ENCODE results near the gene MIER1.
"Not testable (repeated sequence)": the region's sequence is repeated elsewhere in the genome, so short reads cannot be mapped to it uniquely, and the experiment has no call there.

The MIER1 gene

GRCh38 chr1:66938613-66939012 is 13.8 kb downstream of the MIER1 start:
- no peak for DNase-seq (ENCODE audit: low read depth in 2 of 2)

DNA sequence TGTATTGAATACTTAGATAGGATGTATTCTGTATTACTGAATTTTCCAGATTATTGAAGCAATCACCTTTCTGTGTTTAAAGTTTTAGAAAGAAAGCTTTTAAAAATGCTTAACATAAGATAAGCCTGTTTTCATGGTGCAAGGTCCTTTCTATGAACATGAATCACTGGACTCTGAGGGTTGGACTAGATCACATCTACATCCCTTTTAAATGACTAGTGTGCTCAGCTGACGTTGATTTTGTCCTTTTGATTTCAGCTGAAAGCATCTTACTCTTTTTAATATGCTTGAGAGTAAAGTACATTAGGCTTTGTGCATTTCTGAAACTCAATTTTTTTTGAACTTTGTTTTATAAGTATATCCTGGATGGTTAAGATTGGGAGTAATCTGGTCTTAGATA is 16.2 kb downstream of the MIER1 start:
- DNase-seq (ENCODE audit: low read depth in 2 of 2), result no peak

DNA sequence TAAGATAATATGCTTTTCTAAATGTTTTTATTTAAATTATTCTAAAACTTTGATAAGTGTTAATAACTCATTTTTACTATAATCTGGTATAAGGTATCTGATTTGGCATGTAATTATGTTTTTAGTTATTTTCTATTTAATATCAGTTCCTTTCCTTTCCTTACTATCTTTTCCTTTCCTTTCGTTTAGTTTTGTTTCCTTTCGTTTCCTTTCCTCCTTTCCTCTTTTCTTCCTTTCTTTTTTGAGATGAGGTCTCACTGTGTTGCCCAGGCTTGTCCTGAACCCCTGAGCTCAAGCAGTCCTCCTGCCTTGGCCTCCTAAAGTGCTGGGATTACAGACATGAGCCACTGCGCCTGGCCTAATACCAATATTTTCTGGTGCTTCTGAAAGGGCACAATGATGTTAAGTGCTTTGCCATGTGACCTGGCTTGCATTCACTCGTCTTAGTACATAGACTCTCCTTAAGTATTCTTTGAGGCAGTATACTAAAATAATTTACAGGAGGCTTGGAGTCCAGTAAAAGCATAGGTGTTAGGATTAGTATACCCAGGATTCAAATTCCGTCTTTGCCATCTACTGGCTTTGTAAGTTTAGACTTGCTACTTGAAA is 18.7 kb downstream of the MIER1 start:
- no peak for DNase-seq (ENCODE audit: low read depth in 2 of 2)

DNA sequence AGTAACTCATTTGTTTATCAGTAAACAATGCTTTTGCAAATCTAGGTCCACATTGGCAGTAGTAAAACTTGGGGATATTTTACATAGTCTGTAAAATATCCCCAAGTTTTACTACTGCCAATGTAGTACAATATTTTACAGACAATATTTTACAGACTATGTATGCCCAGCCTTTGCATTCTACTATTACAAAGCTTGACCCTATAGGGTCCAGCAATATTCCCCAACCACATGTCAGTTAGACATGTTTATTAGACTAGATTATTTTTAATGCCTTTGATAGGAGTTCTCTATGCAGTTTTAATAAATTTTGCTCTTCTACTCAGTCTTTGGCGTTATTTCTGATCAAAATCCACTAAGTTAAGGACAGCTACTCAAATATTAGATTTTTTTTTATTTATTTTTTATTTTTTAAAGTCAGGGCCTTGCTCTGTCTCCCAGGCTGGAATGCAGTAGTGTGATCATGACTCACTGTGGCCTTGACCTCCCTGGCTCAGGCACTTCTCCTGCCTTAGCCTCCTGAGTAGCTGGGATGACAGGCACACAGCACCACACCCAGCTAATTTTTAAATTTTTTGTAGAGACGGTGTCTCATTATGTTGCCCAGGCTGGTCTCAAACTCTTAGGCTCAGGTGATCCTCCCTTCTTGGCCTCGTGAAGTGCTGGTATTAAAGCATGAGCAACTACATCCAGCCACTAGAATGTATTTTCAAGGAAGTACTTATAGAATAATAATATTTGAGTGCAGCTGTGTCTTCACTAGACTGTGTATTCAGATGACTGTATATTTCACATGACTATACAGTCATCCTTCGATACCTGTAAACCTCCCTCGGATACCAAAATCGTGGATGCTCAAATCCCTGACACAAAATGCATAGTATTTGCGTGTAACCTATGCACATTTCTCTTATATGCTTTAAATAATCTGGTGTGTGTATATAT is 19.8 kb downstream of the MIER1 start:
- no peak for DNase-seq (ENCODE audit: low read depth in 2 of 2)

DNA sequence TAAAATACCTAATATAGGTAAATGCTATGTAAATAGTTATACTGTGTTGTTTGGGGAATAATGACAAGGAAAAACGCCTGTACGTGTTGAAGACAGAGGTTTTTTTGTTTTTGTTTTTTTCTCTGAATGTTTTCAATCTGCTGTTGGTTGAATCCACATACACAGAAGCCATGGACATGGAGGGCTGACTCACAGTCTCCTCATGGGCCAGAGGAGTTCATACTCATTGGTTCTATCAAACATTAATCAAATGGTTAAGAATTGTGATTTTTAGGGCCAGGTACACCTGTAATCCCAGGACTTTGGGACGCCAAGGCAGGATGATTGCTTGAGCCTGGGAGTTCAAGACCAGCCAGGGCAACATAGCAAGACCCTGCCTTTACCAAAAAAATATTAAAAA is 20.5 kb downstream of the MIER1 start:
- DNase-seq (ENCODE audit: low read depth in 2 of 2), result no peak

DNA sequence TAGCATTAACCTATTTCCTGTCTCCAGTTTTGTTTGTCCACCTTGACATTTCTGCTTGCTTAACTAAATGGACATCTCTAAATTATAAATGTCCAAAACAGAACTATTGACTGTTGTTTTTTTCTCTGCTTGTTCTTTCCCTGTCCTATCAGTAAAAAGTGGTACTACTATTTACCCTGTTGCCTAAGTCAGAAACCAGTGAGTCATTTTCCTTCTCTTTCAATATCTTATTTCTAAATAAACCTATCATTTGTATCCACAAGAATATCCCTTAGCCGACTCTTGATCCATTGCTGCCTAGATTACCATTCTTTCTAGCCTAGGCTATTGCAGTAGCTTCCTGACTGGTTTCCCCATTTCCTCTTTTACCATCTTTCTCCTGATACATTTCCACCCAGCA is 22.5 kb downstream of the MIER1 start:
- DNase-seq (ENCODE audit: low read depth in 2 of 2), result no peak

DNA sequence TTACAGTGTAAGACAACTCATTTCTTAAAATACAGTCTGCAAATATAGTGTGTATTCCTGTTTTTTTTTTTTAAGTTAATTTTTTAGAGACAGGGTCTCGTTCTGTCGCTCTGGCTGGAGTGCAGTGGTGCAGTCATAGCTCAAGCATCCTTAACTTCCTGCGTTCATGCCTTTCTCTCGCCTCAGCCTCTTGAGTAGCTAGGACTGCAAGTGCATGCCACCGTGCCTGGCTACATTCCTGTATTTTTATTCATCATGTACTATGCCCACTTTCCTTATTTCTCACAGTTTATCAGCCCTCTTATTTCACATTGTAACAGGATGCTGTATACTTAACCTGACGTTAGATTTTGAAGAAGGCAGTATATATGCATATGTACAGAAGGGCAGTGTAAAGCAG is 26.7 kb downstream of the MIER1 start:
- DNase-seq (ENCODE audit: low read depth in 2 of 2), result no peak

GRCh38 chr1:66954208-66954607 is 29.4 kb downstream of the MIER1 start:
- DNase-seq (ENCODE audit: low read depth in 2 of 2), result no peak

DNA sequence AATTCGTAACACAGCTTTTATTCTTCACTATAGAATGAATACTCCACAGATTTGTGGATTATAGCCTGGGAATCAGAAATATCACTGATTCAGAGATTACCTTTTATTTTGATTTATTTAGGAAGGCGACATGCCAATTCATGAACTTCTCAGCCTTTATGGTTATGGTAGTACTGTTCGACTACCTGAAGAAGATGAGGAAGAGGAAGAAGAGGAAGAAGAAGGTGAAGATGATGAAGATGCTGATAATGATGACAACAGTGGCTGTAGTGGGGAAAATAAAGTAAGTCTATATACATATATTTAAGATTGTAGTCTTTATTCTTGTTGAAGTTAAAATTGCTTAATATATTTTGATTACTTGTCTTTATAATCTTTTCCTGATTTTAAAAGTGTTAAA is 33.1 kb downstream of the MIER1 start:
- no peak for DNase-seq (ENCODE audit: low read depth in 2 of 2)

DNA sequence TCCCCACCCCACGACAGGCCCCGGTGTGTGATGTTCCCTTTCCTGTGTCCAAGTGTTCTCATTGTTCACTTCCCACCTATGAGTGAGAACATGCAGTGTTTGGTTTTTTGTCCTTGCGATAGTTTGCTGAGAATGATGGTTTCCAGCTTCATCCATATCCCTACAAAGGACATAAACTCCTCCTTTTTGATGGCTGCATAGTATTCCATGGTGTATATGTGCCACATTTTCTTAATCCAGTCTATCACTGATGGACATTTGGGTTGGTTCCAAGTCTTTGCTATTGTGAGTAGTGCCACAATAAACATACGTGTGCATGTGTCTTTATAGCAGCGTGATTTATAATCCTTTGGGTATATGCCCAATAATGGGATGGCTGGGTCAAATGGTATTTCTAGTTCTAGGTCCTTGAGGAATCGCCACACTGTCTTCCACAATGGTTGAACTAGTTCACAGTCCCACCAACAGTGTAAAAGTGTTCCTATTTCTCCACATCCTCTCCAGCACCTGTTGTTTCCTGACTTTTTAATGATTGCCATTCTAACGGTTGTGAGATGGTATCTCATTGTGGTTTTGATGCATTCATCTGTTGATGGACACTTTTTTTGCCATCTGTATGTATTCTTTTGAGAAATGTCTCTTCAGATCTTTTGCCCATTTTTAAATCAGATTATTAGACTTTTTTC is 41.5 kb downstream of the MIER1 start:
- DNase-seq (ENCODE audit: low read depth in 2 of 2), result not testable (repeated sequence)

- DNase-seq (ENCODE audit: low read depth in 2 of 2), result no peak
Observed at GRCh38 chr1:66968574-66968973, 43.8 kb downstream of the MIER1 start.

GRCh38 chr1:66978201-66978600 is 53.4 kb downstream of the MIER1 start:
- no peak for DNase-seq (ENCODE audit: low read depth in 2 of 2)

GRCh38 chr1:66979621-66980020 is 54.8 kb downstream of the MIER1 start:
- not testable (repeated sequence) for DNase-seq (ENCODE audit: low read depth in 2 of 2)

DNA sequence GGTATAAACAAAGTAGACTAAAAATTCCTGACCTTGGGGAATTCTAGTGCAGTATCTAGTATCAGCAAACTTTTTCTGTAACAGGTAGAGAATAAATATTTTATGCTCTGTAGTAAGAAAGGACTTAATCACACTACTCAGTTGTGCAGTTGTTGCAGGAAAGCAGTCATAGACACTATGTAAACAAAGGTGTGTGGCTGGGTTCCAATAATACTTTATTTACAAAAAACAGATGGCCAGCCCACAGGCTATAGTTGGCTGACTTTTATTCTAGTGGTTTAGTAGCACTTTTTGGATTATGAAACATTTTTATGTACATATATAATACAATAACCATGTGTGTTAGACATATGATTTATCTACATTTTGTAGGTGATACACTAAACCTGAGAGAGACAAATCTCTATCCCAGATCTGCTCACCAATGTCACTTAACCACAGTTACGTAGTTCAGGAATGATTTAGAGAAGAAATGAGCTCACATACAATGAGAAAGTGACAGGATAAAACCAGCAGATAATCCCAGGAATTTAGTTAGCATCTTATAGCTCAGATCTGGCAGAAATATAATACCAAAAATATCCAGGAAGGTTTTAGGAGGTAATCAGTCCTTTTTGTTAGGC is 56.1 kb downstream of the MIER1 start:
- no peak for DNase-seq (ENCODE audit: low read depth in 2 of 2)

- DNase-seq (ENCODE audit: low read depth in 2 of 2), result peak in 1 of 2 donors; percentile 10
Observed at GRCh38 chr1:66981679-66982078, 56.9 kb downstream of the MIER1 start.

DNA sequence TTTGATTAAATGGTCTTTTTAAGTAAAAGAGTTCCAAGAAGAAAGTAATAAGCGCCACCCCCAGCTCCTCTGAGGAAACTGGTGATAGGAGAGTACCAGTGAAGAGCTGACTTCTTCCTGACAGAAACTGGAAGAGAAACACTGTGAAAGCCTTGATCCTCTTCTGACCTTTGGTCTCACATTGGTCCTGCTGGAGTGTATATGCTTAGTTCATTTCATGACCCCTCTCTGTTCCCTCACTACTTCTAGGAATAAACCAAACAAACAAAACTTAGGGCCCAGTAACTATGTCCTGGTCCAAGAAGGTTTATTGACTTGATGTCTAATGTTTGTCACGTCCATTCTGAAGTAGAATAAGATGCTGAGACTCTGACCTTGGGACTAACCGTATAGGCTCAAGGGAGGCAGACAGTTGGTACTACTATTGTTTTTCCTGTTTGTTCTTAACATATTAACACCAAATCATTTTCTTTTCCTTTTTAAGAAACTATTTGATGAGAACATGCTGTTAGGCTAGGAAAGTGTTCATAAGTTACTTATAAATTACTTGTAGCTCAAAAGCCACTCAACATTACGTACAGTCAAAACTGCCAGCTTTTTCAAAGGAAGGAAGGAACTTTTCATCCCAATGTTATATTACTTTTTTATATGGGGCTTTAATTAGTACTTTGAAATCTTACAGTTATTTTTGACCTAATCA is 57.9 kb downstream of the MIER1 start:
- no peak for DNase-seq (ENCODE audit: low read depth in 2 of 2)

GRCh38 chr1:66984491-66984890 is 59.7 kb downstream of the MIER1 start:
- DNase-seq (ENCODE audit: low read depth in 2 of 2), result no peak

DNA sequence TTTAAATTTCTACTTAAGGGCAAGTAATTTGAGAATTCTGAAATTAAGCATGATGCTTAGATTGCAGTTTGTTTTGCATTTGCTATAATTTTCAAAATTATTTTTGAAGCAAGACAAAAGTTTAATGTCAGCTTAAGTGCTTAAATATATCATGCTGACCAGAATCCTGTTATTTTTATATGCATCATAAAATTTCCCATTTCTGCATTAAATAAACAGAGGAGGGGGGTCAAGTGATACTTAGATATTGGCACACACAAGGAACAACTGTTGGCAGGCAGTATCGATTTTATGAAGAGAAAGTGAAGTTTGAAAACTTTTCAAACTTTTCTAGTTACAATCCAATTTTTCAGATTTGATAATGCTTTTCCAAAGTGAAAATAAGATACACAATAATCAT is 61.0 kb downstream of the MIER1 start:
- DNase-seq (ENCODE audit: low read depth in 2 of 2), result no peak

DNA sequence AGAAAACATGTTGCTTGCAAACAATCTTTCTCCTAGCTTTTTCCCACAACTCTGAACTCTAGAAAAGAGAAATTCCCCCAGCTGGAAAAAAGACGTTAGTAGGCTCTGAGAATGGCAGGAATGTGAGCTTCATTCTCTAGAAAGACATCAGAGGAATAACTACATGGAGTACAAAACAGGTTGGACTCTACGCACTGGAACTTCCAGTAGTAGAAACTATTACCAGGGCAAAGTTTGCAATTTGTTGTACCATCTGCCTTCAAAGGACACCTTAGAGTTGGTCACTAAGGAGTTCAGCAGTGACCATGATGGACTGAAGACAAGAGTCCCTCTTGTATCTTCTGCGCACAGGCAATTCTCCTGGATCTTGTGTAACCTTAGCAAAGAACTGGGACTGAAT is 68.3 kb downstream of the MIER1 start:
- DNase-seq (ENCODE audit: low read depth in 2 of 2), result no peak

DNA sequence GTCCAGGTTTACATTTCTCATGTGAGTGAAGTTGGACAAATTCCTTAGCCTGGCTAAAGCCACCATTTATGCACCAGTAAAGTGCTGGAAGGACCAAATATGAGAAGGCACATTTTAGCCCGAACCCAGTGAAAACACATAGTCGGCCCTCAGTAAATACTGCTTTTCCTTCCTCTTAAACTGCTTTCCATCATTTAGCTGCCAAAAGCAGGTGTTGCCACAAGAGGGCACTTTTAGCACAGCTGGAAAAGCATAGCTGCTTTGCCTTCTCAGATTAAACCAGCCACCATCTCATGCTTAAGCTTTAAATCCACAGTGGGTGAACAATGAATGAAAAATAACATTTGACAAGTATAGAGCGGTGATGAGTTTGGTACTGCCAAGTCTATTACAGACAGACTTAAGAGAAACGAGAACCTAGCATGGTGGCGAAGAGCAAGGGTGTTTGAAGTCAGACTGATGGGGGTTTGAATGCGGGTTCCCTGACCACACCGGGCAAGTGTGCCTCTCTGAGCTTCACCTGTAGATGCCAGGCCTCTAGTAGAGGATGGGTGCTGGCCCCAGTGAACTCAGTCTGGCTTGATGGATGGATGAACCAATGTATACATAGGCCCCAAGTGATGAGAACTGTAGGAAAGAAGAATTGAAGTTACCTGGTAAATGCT is 71.4 kb downstream of the MIER1 start:
- peak in 1 of 2 donors; percentile 22 for DNase-seq (ENCODE audit: low read depth in 2 of 2)

DNA sequence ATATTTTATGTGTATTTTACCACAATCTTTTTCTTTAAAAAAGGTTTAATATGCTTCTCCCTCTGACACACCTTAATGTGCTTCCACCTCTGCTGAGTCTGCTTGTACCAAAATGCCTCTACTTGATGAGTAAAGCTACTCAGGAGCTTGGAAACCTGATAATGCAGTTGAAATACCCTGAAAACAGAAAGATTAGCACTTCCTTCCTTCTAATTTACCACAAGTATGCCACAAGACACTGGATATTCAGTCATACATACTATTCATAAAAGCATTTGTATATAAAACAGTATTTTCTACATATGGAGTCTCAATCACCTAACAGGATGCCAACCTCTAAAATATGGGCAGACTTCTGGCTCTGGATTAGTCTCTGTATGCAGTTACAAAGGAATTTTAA is 74.2 kb downstream of the MIER1 start:
- no peak for DNase-seq (ENCODE audit: low read depth in 2 of 2)

All from stimulated activated CD8-positive, alpha-beta memory T cell treated with anti-CD3 and anti-CD28 coated beads, Interleukin-15, amount 100 ng/mL, for 4 hours (primary cell).